ENCODE data around the gene NARF. TPM values are rescaled to one million over a fixed set of nuclear protein-coding genes. Genes with fewer than 3 reads are reported as not detected.

The NARF gene
- polyA plus RNA-seq, 1 of the 3 experiments (the other 2 are of a cell fraction), result 128 TPM

- peak overlapping the region; percentile 2 to 41; a peak in 2 of 4 replicates for H3K27ac ChIP-seq (ENCODE audit: low read depth in 2 of 2, low read length in 1 of 2)
- no peaks in the 10 kb centered on the region for H3K79me2 ChIP-seq (ENCODE audit: insufficient read depth)
- H3K36me3 ChIP-seq (replicated peaks in 1 of 2; ENCODE audit: control insufficient read depth in 1 of 2, insufficient read depth in 2 of 2, low read length in 1 of 2), result peaks cover 0 to 8% of the 10 kb centered on the region in 2 experiments
- no peaks in the 10 kb centered on the region for H3K9me2 ChIP-seq
- WGBS (ENCODE audit: low lambda C conversion rate), result 85% methylated on average over 12 of the region's 12 CpGs
- ChIA-PET CTCF (interaction anchor here (1.2 to 5.6 kb wide), 8 partner anchors 14 to 66 kb away, joined by 3 to 35 read pairs (median 8); partner anchors contain the start of genes FOXK2 and NARF), POLR2A (no interaction called here)
- 0 out of 2 replicates have a peak, but pooled peaks cover 3% of the 10 kb centered on the region for H4K20me1 ChIP-seq (ENCODE audit: insufficient read depth)
- no peak for TF ChIP-seq SMC3 (IDR thresholded peaks at IDR 0.05; ENCODE audit: low read depth, low read length)
- TF ChIP-seq USF1 (IDR thresholded peaks at IDR 0.05; ENCODE audit: borderline replicate concordance, low read depth), result no peak
- no peak for TF ChIP-seq TCF12 (IDR thresholded peaks at IDR 0.05)
- TF ChIP-seq GATA2 (CRISPR knock-in tag; IDR thresholded peaks at IDR 0.05), result no peak
- no peak for TF ChIP-seq TEAD4 (IDR thresholded peaks at IDR 0.05; ENCODE audit: borderline replicate concordance, insufficient read depth)
- no peak for TF ChIP-seq MEF2A (IDR thresholded peaks at IDR 0.05; ENCODE audit: borderline replicate concordance, low read depth)
- no peak for TF ChIP-seq IRF3 (IDR thresholded peaks at IDR 0.05; ENCODE audit: low read depth, low read length)
- no peak for TF ChIP-seq SIN3A (IDR thresholded peaks at IDR 0.05; ENCODE audit: borderline replicate concordance, low read depth, low read length)
- no peak for TF ChIP-seq NRF1 (IDR thresholded peaks at IDR 0.05; ENCODE audit: low read depth, low read length)
- no peak for TF ChIP-seq POLR2AphosphoS5 (IDR thresholded peaks at IDR 0.05; ENCODE audit: low read depth, low read length)
- TF ChIP-seq, protein P1, sequence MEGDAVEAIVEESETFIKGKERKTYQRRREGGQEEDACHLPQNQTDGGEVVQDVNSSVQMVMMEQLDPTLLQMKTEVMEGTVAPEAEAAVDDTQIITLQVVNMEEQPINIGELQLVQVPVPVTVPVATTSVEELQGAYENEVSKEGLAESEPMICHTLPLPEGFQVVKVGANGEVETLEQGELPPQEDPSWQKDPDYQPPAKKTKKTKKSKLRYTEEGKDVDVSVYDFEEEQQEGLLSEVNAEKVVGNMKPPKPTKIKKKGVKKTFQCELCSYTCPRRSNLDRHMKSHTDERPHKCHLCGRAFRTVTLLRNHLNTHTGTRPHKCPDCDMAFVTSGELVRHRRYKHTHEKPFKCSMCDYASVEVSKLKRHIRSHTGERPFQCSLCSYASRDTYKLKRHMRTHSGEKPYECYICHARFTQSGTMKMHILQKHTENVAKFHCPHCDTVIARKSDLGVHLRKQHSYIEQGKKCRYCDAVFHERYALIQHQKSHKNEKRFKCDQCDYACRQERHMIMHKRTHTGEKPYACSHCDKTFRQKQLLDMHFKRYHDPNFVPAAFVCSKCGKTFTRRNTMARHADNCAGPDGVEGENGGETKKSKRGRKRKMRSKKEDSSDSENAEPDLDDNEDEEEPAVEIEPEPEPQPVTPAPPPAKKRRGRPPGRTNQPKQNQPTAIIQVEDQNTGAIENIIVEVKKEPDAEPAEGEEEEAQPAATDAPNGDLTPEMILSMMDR (IDR thresholded peaks at IDR 0.05), result no peak
- no peak for TF ChIP-seq ZBTB33 (IDR thresholded peaks at IDR 0.05; ENCODE audit: borderline replicate concordance, low read depth)
- TF ChIP-seq EP300 (IDR thresholded peaks at IDR 0.05; ENCODE audit: borderline replicate concordance in 1 of 2, low read depth in 1 of 2, low read length in 1 of 2), result no peak
- TF ChIP-seq, protein P2, sequence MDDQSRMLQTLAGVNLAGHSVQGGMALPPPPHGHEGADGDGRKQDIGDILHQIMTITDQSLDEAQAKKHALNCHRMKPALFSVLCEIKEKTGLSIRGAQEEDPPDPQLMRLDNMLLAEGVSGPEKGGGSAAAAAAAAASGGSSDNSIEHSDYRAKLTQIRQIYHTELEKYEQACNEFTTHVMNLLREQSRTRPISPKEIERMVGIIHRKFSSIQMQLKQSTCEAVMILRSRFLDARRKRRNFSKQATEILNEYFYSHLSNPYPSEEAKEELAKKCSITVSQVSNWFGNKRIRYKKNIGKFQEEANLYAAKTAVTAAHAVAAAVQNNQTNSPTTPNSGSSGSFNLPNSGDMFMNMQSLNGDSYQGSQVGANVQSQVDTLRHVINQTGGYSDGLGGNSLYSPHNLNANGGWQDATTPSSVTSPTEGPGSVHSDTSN (IDR thresholded peaks at IDR 0.05), result no peak
- no peak for TF ChIP-seq MXI1 (IDR thresholded peaks at IDR 0.05; ENCODE audit: low read depth, low read length)
- TF ChIP-seq GABPA (IDR thresholded peaks at IDR 0.05; ENCODE audit: low read depth), result no peak
- TF ChIP-seq TAF1 (IDR thresholded peaks at IDR 0.05; ENCODE audit: borderline replicate concordance, low read depth, low read length), result no peak
- no peak for TF ChIP-seq ELF1 (IDR thresholded peaks at IDR 0.05)
- H2AFZ ChIP-seq (ENCODE audit: low read depth), result no peak overlapping the region
- no peaks in the 10 kb centered on the region for H3K9me3 ChIP-seq
- peaks cover 38% of the 10 kb centered on the region for H3F3A ChIP-seq (replicated peaks; ENCODE audit: insufficient read depth)
- H3K27me3 ChIP-seq (ENCODE audit: insufficient read depth), result no peaks in the 10 kb centered on the region
- H3K4me2 ChIP-seq, result no peak overlapping the region; the same call in 1 of the 2 replicates
- no peak overlapping the region for H3K4me3 ChIP-seq (ENCODE audit: low read depth in 2 of 2, low read length in 1 of 2)
- no peak overlapping the region for H3K9ac ChIP-seq
- DNase-seq, result no peak
- H3K4me1 ChIP-seq (ENCODE audit: control insufficient read depth in 1 of 2, insufficient read depth in 2 of 2, low read depth in 1 of 2, low read length in 1 of 2), result peaks cover 8 to 21% of the 10 kb centered on the region in 2 experiments; a peak in 2 of 4 replicates
Measured at GRCh38 chr17:82493226-82493781, 34.8 kb downstream of the NARF start.
